ENCODE results near the gene TARDBP. TPM values are rescaled to one million over a fixed set of nuclear protein-coding genes. Genes with fewer than 3 reads are reported as not detected.
"Not testable (repeated sequence)": the region's sequence is repeated elsewhere in the genome, so short reads cannot be mapped to it uniquely, and the experiment has no call there.

TARDBP gene
- 49.6 and 68.2 TPM in 2 replicates for polyA plus RNA-seq (2014; cell fraction: cytosol; rRNA removed)
- polyA plus RNA-seq (2014; cell fraction: nucleus; rRNA removed), result 90.3 and 258 TPM in 2 replicates

- peak; percentile 87 for DNase-seq (ENCODE audit: low spot score)
These were observed at the start of gene TARDBP for GRCh38 chr1:11012260-11013159. TSS of gene TARDBP (plus strand) at chr1:11012654. CDS start at chr1:11013728, 1,074 bp downstream.

GRCh38 chr1:10965546-10966226, 46.8 kb upstream of the TARDBP start:
- no peak for DNase-seq (ENCODE audit: low spot score)

GRCh38 chr1:10967090-10967489, 45.4 kb upstream of the TARDBP start:
- no peak for DNase-seq (ENCODE audit: low spot score)

- no peak for DNase-seq (ENCODE audit: low spot score)
These were observed 44.0 kb upstream of the TARDBP start for GRCh38 chr1:10968411-10968826.

GRCh38 chr1:10969267-10969970, 43.0 kb upstream of the TARDBP start:
- no peak for DNase-seq (ENCODE audit: low spot score)

GRCh38 chr1:10969971-10970332, 42.5 kb upstream of the TARDBP start:
- DNase-seq (ENCODE audit: low spot score), result no peak

- no peak for DNase-seq (ENCODE audit: low spot score)
These were observed 38.9 kb upstream of the TARDBP start for GRCh38 chr1:10973552-10973951.

GRCh38 chr1:10973956-10974881, 38.2 kb upstream of the TARDBP start:
- DNase-seq (ENCODE audit: low spot score), result no peak

GRCh38 chr1:10975567-10976326, 36.7 kb upstream of the TARDBP start:
- DNase-seq (ENCODE audit: low spot score), result peak; percentile 25

GRCh38 chr1:10978719-10979118, 33.7 kb upstream of the TARDBP start:
- DNase-seq (ENCODE audit: low spot score), result no peak

- DNase-seq (ENCODE audit: low spot score), result no peak
These were observed 33.0 kb upstream of the TARDBP start for GRCh38 chr1:10979483-10979920.

GRCh38 chr1:10980094-10980577, 32.3 kb upstream of the TARDBP start:
- DNase-seq (ENCODE audit: low spot score), result no peak

- no peak for DNase-seq (ENCODE audit: low spot score)
These were observed 31.4 kb upstream of the TARDBP start for GRCh38 chr1:10980841-10981727.

- DNase-seq (ENCODE audit: low spot score), result no peak
These were observed 25.9 kb upstream of the TARDBP start for GRCh38 chr1:10986525-10986890.

- DNase-seq (ENCODE audit: low spot score), result no peak
These were observed 24.5 kb upstream of the TARDBP start for GRCh38 chr1:10987840-10988417.

- DNase-seq (ENCODE audit: low spot score), result no peak
These were observed 23.4 kb upstream of the TARDBP start for GRCh38 chr1:10989095-10989494.

GRCh38 chr1:10989920-10990516, 22.4 kb upstream of the TARDBP start:
- not testable (repeated sequence) for DNase-seq (ENCODE audit: low spot score)

GRCh38 chr1:10990828-10991227, 21.6 kb upstream of the TARDBP start:
- DNase-seq (ENCODE audit: low spot score), result no peak
